B cell (primary cell): ENCODE data around the gene VAMP4. TPM values are rescaled to one million over a fixed set of nuclear protein-coding genes. Genes with fewer than 3 reads are reported as not detected.

Experiments used
- ATAC-seq: fragments of 200-7000 bp; cut with Tn5 transposase; one replicate; pipeline ENCODE4 v1.10.0; 2021; ENCODE audit warnings: low read depth, mild to moderate bottlenecking, moderate number of reproducible peaks, moderate library complexity
- CTCF ChIA-PET: fragments of 350-600 bp; sonication (Branson Sonifier 250); formaldehyde crosslinking; loops from one replicate; lab custom pipeline; 2021; ENCODE audit warnings: antibody characterized with exemption, inconsistent platforms; lab: Charles Lee
- POLR2A ChIA-PET: fragments of 350-600 bp; sonication (Branson Sonifier 250); formaldehyde crosslinking; loops from one replicate; lab custom pipeline; 2021; ENCODE audit warnings: antibody characterized with exemption; lab: Charles Lee
- DNase-seq: peaks from one replicate; pipeline ENCODE4 v3.0.0; 2013
- H2AFZ ChIP-seq: 2 replicates; pipeline ENCODE4 v1.6.1; 2012; ENCODE audit warnings: mild to moderate bottlenecking, low read depth, low read length; ENCODE audit not compliant: insufficient read depth, poor library complexity, severe bottlenecking
- H3K27ac ChIP-seq, 2 donors: 1 replicate in 1 of 2; 2 replicates in 1 of 2; pipeline ENCODE4 v1.5.1; 2012 to 2013; ENCODE audit warnings: low read length in 2 of 2, mild to moderate bottlenecking in 2 of 2, moderate library complexity in 1 of 2
- H3K27me3 ChIP-seq, 4 experiments: fragments of 200-600 bp in 1 of 4; sonication (generic) in 1 of 4; replicated peaks in 1 of 4; 1 replicate in 2 of 4; 2 replicates in 2 of 4; pipeline versions ENCODE4 v1.6.1 to v1.7.0; 2013 to 2016; ENCODE audit warnings: low read length in 3 of 4, mild to moderate bottlenecking in 2 of 4, mixed read lengths in 1 of 4, moderate library complexity in 1 of 4; ENCODE audit not compliant: insufficient read depth in 4 of 4, control insufficient read depth in 3 of 4; ENCODE audit errors: control extremely low read depth in 1 of 4
- H3K36me3 ChIP-seq, 2 experiments: replicated peaks in 1 of 2; 1 replicate in 1 of 2; 2 replicates in 1 of 2; pipeline versions ENCODE4 v1.6.1 to v1.7.1; 2013; ENCODE audit warnings: low read length in 1 of 2; ENCODE audit not compliant: insufficient read depth in 2 of 2, control insufficient read depth in 1 of 2; ENCODE audit errors: control extremely low read depth in 1 of 2, extremely low read depth in 1 of 2
- H3K4me1 ChIP-seq, 2 donors: fragments of 200-600 bp in 1 of 2; sonication (generic) in 1 of 2; 1 replicate in 1 of 2; 2 replicates in 1 of 2; pipeline versions ENCODE4 v1.5.1 to v1.6.1; 2013 to 2017; ENCODE audit warnings: low read length in 2 of 2; ENCODE audit not compliant: control insufficient read depth in 2 of 2, insufficient read depth in 2 of 2
- H3K4me2 ChIP-seq: replicated peaks from 2 replicates; pipeline ENCODE3; 2012; ENCODE audit warnings: mild to moderate bottlenecking, low read depth, low read length; ENCODE audit not compliant: poor library complexity, severe bottlenecking
- H3K4me3 ChIP-seq, 5 experiments: fragments of 200-600 bp in 1 of 5; sonication (generic) in 1 of 5; 1 replicate in 3 of 5; 2 replicates in 2 of 5; pipeline versions ENCODE4 v1.5.1 to v1.7.0; 2011 to 2016; ENCODE audit warnings: low read length in 4 of 5, mild to moderate bottlenecking in 4 of 5, low read depth in 2 of 5, control low read depth in 1 of 5, moderate library complexity in 1 of 5; ENCODE audit not compliant: insufficient read depth in 1 of 5; ENCODE audit errors: control extremely low read depth in 1 of 5, extremely low read depth in 1 of 5
- H3K79me2 ChIP-seq: fragments of 200-600 bp; sonication (generic); one replicate; pipeline ENCODE4 v1.6.0; 2016; ENCODE audit warnings: low read length; ENCODE audit not compliant: control insufficient read depth, insufficient read depth
- H3K9ac ChIP-seq: fragments of 200-600 bp; sonication (generic); 2 replicates; pipeline ENCODE4 v1.6.1; 2017; ENCODE audit warnings: mild to moderate bottlenecking, low read length, moderate library complexity
- H3K9me3 ChIP-seq, 3 donors: one replicate each; pipeline versions ENCODE4 v1.6.1 to v1.7.1; 2013; ENCODE audit warnings: low read length in 2 of 3; ENCODE audit not compliant: control insufficient read depth in 2 of 3, insufficient read depth in 1 of 3; ENCODE audit errors: control extremely low read depth in 1 of 3
- H4K20me1 ChIP-seq: 2 replicates; pipeline ENCODE4 v1.6.0; 2012; ENCODE audit warnings: mild to moderate bottlenecking, low read length; ENCODE audit not compliant: insufficient read depth, control insufficient read depth, poor library complexity, severe bottlenecking
- H3K27ac Mint-ChIP-seq: one replicate; pipeline ENCODE4 v1.8.0; 2021; ENCODE audit warnings: mixed read lengths
- H3K27me3 Mint-ChIP-seq: one replicate; pipeline ENCODE4 v1.8.0; 2021; ENCODE audit warnings: mixed read lengths
- H3K4me1 Mint-ChIP-seq: one replicate; pipeline ENCODE4 v1.8.0; 2021; ENCODE audit warnings: mixed read lengths
- H3K4me3 Mint-ChIP-seq: one replicate; pipeline ENCODE4 v1.8.0; 2021; ENCODE audit warnings: mixed read lengths
- H3K9me3 Mint-ChIP-seq: one replicate; pipeline ENCODE4 v1.8.0; 2022; ENCODE audit warnings: mixed read lengths; ENCODE audit not compliant: insufficient read depth
- CTCF ChIP-seq: fragments of 200-600 bp; IDR thresholded peaks from one replicate; pipeline ENCODE4 v1.8.0; 2022; ENCODE audit warnings: antibody characterized with exemption, mild to moderate bottlenecking
- EZH2 ChIP-seq: IDR thresholded peaks from 2 replicates; pipeline ENCODE4 v1.6.1; 2012; ENCODE audit warnings: borderline replicate concordance, low read depth, mild to moderate bottlenecking, moderate library complexity, low read length; ENCODE audit not compliant: insufficient read depth, poor library complexity, severe bottlenecking
- WGBS: methylation state at CpG from one replicate; pipeline ENCODE4 v1.1.5; 2013; ENCODE audit warnings: missing lambda C conversion rate; ENCODE audit not compliant: insufficient coverage; 5-methylcytosine and 5-hydroxymethylcytosine counted together
- intact Hi-C: fragments of 100-400 bp; cut with micrococcal nuclease; formaldehyde crosslinking; loops from one replicate; pipeline ENCODE4 v1.10.0; 2022
- polyA plus RNA-seq: library from polyadenylated mRNA; depleted of rRNA; stranded (reverse); fragments of >200 nt; gene quantifications from 2 replicates; pipeline ENCODE4 v1.2.3, GENCODE V29; 2012
- total RNA-seq, 2 donors: library from RNA; stranded (reverse); fragments of 120-200 nt in 1 of 2; gene quantifications; 1 replicate in 1 of 2; 2 replicates in 1 of 2; pipeline versions ENCODE4 v1.2.3 to v1.2.4, GENCODE V29; 2013 to 2022

Gene VAMP4
- total and polyA plus RNA-seq, 2 donors (not counting 1 experiment from before 2014, with no cell fraction given) = 11.6 to 21.8 TPM

DNA sequence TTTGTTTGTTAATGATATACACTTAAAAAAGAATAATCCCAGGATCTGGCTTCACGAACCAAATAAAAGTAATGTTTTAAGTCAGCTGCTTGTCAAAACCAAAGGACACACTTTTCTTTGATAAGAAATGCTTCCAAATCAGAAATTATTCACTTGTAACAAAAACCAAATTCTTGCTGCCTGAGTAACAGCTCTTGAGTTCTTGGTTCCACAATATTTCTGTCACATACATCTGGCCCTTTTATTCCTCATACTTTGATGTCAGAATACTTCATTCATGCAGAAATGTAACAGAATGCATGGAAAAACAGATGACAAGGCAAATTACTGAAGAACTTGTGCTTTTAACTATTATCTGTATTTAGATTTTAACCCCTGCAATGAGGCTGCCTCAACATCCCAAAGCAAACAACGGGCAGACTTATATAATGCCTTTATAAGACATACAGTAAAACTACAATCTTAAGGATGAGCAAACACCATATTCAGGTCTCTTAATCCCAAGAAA is 1.5 kb downstream of the VAMP4 start:
- DNase-seq = no peak
- H3K4me1 ChIP-seq = peaks cover 20 to 23% of the 10 kb centered on the region in 2 donors
- no peak overlapping the region for H3K27ac ChIP-seq
- H4K20me1 ChIP-seq = no peaks in the 10 kb centered on the region
- peak overlapping the region in 1 of 5 experiments; percentile 93 for H3K4me3 ChIP-seq
- CTCF ChIA-PET = interaction anchor here (1.1 kb wide), 1 partner anchor 37 kb away, joined by 3 read pairs; no protein-coding TSS in a partner anchor
- no peaks in the 10 kb centered on the region for H3K27me3 ChIP-seq
- intact Hi-C loops = loop anchor here (5.0 kb wide), 1 partner anchor 702 kb away; the partner anchor contains the start of gene PIGC
- no peaks in the 10 kb centered on the region for H3K27me3 Mint-ChIP-seq
- peaks cover 40% of the 10 kb centered on the region for H3K4me1 Mint-ChIP-seq
- POLR2A ChIA-PET = no interaction called here
- no peak for ATAC-seq
- H2AFZ ChIP-seq = no peak overlapping the region
- H3K27ac Mint-ChIP-seq = no peak overlapping the region
- peak overlapping the region; percentile 100 for H3K4me3 Mint-ChIP-seq
- no peaks in the 10 kb centered on the region for H3K9me3 ChIP-seq
- no peak overlapping the region for H3K9ac ChIP-seq
- TF ChIP-seq EZH2 (no peak), CTCF (no peak)
- no CpG with 5 or more reads among the region's 2 CpGs for WGBS
- H3K4me2 ChIP-seq = peak overlapping the region; percentile 82
- H3K79me2 ChIP-seq = peaks cover 22% of the 10 kb centered on the region
- H3K9me3 Mint-ChIP-seq = no peaks in the 10 kb centered on the region
- H3K36me3 ChIP-seq = peaks cover 0 to 21% of the 10 kb centered on the region in 2 experiments

GRCh38 chr1:171739656-171740055 is 2.2 kb downstream of the VAMP4 start:
- ChIA-PET POLR2A (no interaction called here), CTCF (no interaction called here)
- H3K9me3 ChIP-seq = no peaks in the 10 kb centered on the region
- no peak overlapping the region for H2AFZ ChIP-seq
- H3K79me2 ChIP-seq = peaks cover 24% of the 10 kb centered on the region
- H3K9me3 Mint-ChIP-seq = no peaks in the 10 kb centered on the region
- TF ChIP-seq EZH2 (no peak), CTCF (no peak)
- intact Hi-C loops = loop anchor here (5.0 kb wide), 1 partner anchor 703 kb away; the partner anchor contains the start of gene PIGC
- WGBS = no CpG with 5 or more reads among the region's 2 CpGs
- H3K27ac Mint-ChIP-seq = no peak overlapping the region
- no peaks in the 10 kb centered on the region for H3K27me3 Mint-ChIP-seq
- no peak for ATAC-seq
- peaks cover 40% of the 10 kb centered on the region for H3K4me1 Mint-ChIP-seq
- H3K27ac ChIP-seq = no peak overlapping the region
- H4K20me1 ChIP-seq = no peaks in the 10 kb centered on the region
- no peak overlapping the region for H3K4me2 ChIP-seq
- H3K36me3 ChIP-seq = peaks cover 0 to 21% of the 10 kb centered on the region in 2 experiments
- no peak overlapping the region for H3K4me3 ChIP-seq
- H3K27me3 ChIP-seq = no peaks in the 10 kb centered on the region
- peak overlapping the region; percentile 30 for H3K4me3 Mint-ChIP-seq
- DNase-seq = no peak
- no peak overlapping the region for H3K9ac ChIP-seq
- H3K4me1 ChIP-seq = peaks cover 20 to 23% of the 10 kb centered on the region in 2 donors
